Activated CD4-positive, alpha-beta memory T cell treated with anti-CD3 and anti-CD28 coated beads, Interleukin-2, amount 10 ng/mL, durations not matched to agents 7 days and 5 days (primary cell): Measurements from ENCODE around the gene ATP5MC3. TPM values are rescaled to one million over a fixed set of nuclear protein-coding genes. Genes with fewer than 3 reads are reported as not detected.
"Not testable (repeated sequence)": the region's sequence is repeated elsewhere in the genome, so short reads cannot be mapped to it uniquely, and the experiment has no call there.

ENCODE experiments used
- CTCF ChIA-PET: fragments of 350-600 bp; sonication (Branson Sonifier 250); formaldehyde crosslinking; loops from one replicate; lab custom pipeline; 2021; ENCODE audit warnings: antibody characterized with exemption, inconsistent platforms; lab: Charles Lee
- POLR2A ChIA-PET: fragments of 350-600 bp; sonication (Branson Sonifier 250); formaldehyde crosslinking; loops from one replicate; lab custom pipeline; 2021; ENCODE audit warnings: antibody characterized with exemption; lab: Charles Lee
- DNase-seq: peaks from one replicate; pipeline ENCODE4 v3.0.0-alpha.2; 2020
- H3K27ac Mint-ChIP-seq: one replicate; pipeline ENCODE4 v1.8.0; 2021; ENCODE audit warnings: mild to moderate bottlenecking, mixed read lengths
- H3K27me3 Mint-ChIP-seq: one replicate; pipeline ENCODE4 v1.8.0; 2021; ENCODE audit warnings: mixed read lengths
- H3K36me3 Mint-ChIP-seq: one replicate; pipeline ENCODE4 v1.8.0; 2021; ENCODE audit warnings: low read depth, mixed read lengths
- H3K4me1 Mint-ChIP-seq: one replicate; pipeline ENCODE4 v1.8.0; 2021; ENCODE audit warnings: mixed read lengths
- H3K4me3 Mint-ChIP-seq: one replicate; pipeline ENCODE4 v1.8.0; 2021; ENCODE audit warnings: mild to moderate bottlenecking, mixed read lengths
- H3K9me3 Mint-ChIP-seq: one replicate; pipeline ENCODE4 v1.8.0; 2021; ENCODE audit warnings: mixed read lengths
- total RNA-seq, 2 experiments: library from RNA; stranded (reverse); gene quantifications; one replicate each; pipeline ENCODE4 v1.2.3, GENCODE V29; 2021

The ATP5MC3 gene
- 100 to 1,000 TPM; 200 to 210 TPM for total RNA-seq

DNA sequence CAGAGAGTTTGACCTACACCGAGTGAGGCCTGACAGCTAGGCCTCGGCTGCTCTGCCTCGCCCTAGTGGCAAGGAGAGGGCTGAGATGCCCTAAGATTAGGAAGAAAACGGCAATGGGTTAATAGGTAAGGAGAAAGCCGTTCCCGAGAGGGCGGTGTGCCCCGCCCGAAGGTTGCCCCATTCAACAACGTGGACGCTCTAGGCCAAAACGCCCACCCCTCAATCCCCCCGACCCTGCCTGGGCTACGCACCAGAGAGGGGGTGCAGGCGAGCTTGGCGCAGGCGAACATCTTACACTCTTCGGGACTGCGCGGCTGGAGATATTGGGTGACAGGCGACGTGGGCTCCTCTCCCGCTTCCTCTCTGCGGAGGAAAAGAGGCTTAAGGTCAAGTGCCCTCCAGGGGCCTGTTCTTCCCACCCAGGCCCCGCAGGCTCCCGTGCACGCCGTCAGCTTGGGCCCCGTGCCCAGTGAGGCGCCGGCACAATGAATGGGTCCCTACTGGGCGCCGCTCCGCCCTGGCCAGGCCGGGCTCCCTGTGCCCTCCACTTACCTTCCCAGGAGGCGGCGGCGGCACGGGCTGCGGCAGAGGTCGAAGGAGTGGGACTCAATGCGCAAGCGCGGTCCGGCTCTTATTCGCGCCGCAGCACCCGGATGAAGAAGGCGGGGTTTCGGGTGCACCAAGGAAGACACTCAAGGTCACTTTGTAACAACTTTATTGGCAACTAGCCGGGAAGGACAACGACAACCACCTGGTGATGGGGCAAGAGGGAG, at the start of gene ATP5MC3:
ATP5MC3 (minus strand) TSS at position 607 of the 773 bp plus-strand sequence; CDS start at position 290, 317 bp downstream.
- Mint-ChIP-seq H3K4me1 (peaks cover 38% of the 10 kb centered on the region), H3K4me3 (peak within 1 kb of the TSS; percentile 91), H3K36me3 (peaks cover 42% of the 10 kb centered on the region), H3K27me3 (no peaks in the 10 kb centered on the region), H3K9me3 (no peaks in the 10 kb centered on the region), H3K27ac (peak within 1 kb of the TSS; percentile 95)
- ChIA-PET CTCF (interaction anchor here (0.8 to 3.2 kb wide), 4 partner anchors 11 to 70 kb away, joined by 3 to 16 read pairs (median 4); partner anchors contain the start of gene ATF2), POLR2A (interaction anchor here (1.4 to 6.8 kb wide), 4 partner anchors 10 to 23 kb away, joined by 4 to 73 read pairs (median 10); partner anchors contain the start of gene ATF2)
- DNase-seq, result peak; percentile 94

DNA sequence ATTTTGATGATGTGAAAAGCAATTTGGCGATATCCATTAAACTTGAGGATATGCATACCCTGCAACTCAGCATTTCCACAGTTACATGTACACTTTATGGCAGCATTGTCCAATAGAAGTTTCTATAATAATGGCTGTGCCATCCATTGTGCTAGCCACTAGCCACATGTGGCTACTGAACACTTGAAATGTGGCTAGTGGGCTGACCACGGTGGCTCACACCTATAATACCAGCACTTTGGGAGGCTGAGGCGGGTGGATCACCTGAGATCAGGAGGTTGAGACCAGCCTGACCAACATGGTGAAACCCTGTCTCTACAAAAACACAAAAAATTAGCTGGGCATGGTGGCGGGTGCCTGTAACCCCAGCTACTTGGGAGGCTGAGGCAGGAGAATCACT, 47.1 kb upstream of the ATP5MC3 start:
- CTCF ChIA-PET, POLR2A ChIA-PET: not testable (repeated sequence)

GRCh38 chr2:175228179-175228578, 46.7 kb upstream of the ATP5MC3 start:
- CTCF ChIA-PET, result no interaction called here
- Mint-ChIP-seq H3K4me1 (peaks cover 17% of the 10 kb centered on the region), H3K27me3 (peaks cover 13% of the 10 kb centered on the region), H3K4me3 (no peak overlapping the region), H3K36me3 (no peaks in the 10 kb centered on the region), H3K9me3 (no peaks in the 10 kb centered on the region), H3K27ac (no peak overlapping the region)
- no peak for DNase-seq
- POLR2A ChIA-PET, result no interaction called here

More for the DNA sequence above, 47.1 kb upstream of the ATP5MC3 start:
- H3K4me1 Mint-ChIP-seq, result peaks cover 17% of the 10 kb centered on the region
- DNase-seq, H3K36me3 Mint-ChIP-seq, H3K27ac Mint-ChIP-seq, H3K9me3 Mint-ChIP-seq, H3K27me3 Mint-ChIP-seq, H3K4me3 Mint-ChIP-seq: not testable (repeated sequence)

DNA sequence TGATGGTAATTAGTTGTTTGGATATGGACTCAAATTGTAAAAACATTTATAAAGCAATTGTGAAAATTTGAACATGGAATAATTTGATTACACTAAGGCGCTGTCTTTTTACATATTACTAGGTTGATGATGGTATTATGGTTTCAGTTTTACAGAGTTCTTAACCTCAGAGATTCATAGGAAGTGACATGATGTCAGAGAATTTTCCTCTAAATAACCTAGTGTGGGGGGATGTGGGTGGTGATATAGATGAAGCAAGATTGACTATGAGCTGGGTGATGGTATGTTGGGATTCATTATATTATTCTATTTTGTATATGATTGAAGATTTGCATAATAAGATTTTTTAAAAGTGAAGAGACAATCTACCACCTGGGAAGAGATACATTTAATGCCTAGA, 45.9 kb upstream of the ATP5MC3 start:
- H3K4me1 Mint-ChIP-seq, result peaks cover 17% of the 10 kb centered on the region
- peaks cover 18% of the 10 kb centered on the region for H3K27me3 Mint-ChIP-seq
- H3K27ac Mint-ChIP-seq, result no peak overlapping the region
- no peak for DNase-seq
- H3K36me3 Mint-ChIP-seq, result no peaks in the 10 kb centered on the region
- ChIA-PET POLR2A (no interaction called here), CTCF (no interaction called here)
- H3K9me3 Mint-ChIP-seq, result no peaks in the 10 kb centered on the region
- no peak overlapping the region for H3K4me3 Mint-ChIP-seq

GRCh38 chr2:175220075-175220474, 38.6 kb upstream of the ATP5MC3 start:
- ChIA-PET CTCF (interaction anchor here (1.4 kb wide), 1 partner anchor 17 kb away, joined by 3 read pairs; no protein-coding TSS in a partner anchor), POLR2A (no interaction called here)
- Mint-ChIP-seq H3K36me3 (no peaks in the 10 kb centered on the region), H3K9me3 (no peaks in the 10 kb centered on the region), H3K4me1 (no peaks in the 10 kb centered on the region), H3K4me3 (no peak overlapping the region), H3K27me3 (peaks cover 40% of the 10 kb centered on the region), H3K27ac (no peak overlapping the region)
- no peak for DNase-seq

DNA sequence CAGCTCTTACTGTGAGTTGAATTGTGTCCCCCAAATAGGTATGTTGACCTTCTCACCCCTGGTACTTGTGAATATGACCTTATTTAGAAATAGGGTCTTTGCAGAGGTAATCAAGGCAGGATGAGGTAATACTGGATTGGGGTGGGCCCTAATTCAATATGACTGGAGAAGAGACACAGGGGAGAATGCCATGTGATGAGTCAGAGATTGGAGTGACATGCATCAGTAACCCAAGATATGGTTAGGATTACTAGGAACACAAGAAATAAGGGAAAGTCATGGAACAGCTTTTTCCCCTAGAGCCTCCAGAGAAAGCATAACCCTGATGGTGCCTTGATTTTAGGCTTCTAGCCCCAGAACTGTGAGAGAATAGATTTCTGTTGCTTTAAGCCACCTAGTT, 37.0 kb upstream of the ATP5MC3 start:
- Mint-ChIP-seq H3K4me1 (no peaks in the 10 kb centered on the region), H3K4me3 (no peak overlapping the region), H3K27me3 (peaks cover 43% of the 10 kb centered on the region), H3K9me3 (no peaks in the 10 kb centered on the region), H3K36me3 (no peaks in the 10 kb centered on the region), H3K27ac (no peak overlapping the region)
- no peak for DNase-seq
- ChIA-PET POLR2A (no interaction called here), CTCF (interaction anchor here (0.8 kb wide), 1 partner anchor 42 kb away, joined by 4 read pairs; no protein-coding TSS in a partner anchor)

DNA sequence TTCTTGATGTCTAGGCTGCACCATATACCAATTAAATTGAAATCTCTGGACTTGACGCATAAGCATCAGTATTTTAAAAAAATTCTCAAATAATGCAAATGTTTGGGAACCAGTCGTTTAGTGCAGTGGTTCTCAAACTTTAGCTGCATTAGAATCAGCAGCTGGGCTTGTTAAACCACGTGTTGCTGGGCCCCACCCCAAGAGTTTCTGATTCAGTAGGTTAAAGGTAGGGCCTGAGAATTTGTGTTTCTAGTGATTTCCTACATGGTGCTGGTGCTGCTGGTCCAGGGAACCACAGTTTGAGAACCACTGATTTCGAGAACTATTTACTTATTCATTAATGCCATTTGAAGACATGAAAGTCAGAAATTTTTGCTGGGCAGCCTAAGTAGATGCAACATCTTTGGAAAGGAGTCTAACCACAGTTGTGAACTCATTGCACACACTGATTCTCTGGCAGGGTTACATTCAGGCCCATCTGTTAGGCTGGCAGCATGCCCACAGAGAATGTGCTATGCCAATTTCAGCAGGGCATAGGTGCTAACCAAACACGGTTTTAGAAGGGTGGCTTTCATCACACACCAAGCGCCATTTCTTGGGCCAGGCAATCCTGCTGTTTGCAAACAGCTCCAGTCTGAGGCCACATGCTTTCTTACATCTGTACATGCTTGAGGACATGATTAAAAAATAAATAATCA, 26.4 kb upstream of the ATP5MC3 start:
- Mint-ChIP-seq H3K4me3 (no peak overlapping the region), H3K4me1 (no peaks in the 10 kb centered on the region), H3K27ac (no peak overlapping the region), H3K36me3 (no peaks in the 10 kb centered on the region), H3K27me3 (peaks cover 8% of the 10 kb centered on the region), H3K9me3 (no peaks in the 10 kb centered on the region)
- ChIA-PET CTCF (interaction anchor here (0.7 to 1.3 kb wide), 3 partner anchors 73 to 508 kb away, joined by 3 to 4 read pairs (median 4); no protein-coding TSS in a partner anchor), POLR2A (no interaction called here)
- no peak for DNase-seq

GRCh38 chr2:175206866-175207265, 25.4 kb upstream of the ATP5MC3 start:
- H3K27me3 Mint-ChIP-seq, result peaks cover 13% of the 10 kb centered on the region
- CTCF ChIA-PET, result interaction anchor here (0.8 to 1.2 kb wide), 2 partner anchors 74 to 77 kb away, joined by 3 to 4 read pairs; no protein-coding TSS in a partner anchor
- H3K4me3 Mint-ChIP-seq, result no peak overlapping the region
- no peaks in the 10 kb centered on the region for H3K36me3 Mint-ChIP-seq
- DNase-seq, result no peak
- no peak overlapping the region for H3K27ac Mint-ChIP-seq
- H3K4me1 Mint-ChIP-seq, result no peaks in the 10 kb centered on the region
- POLR2A ChIA-PET, result no interaction called here
- H3K9me3 Mint-ChIP-seq, result no peaks in the 10 kb centered on the region

GRCh38 chr2:175205523-175205922, 24.0 kb upstream of the ATP5MC3 start:
- Mint-ChIP-seq H3K27me3 (peaks cover 14% of the 10 kb centered on the region), H3K4me1 (no peaks in the 10 kb centered on the region), H3K4me3 (no peak overlapping the region), H3K36me3 (no peaks in the 10 kb centered on the region), H3K9me3 (no peaks in the 10 kb centered on the region), H3K27ac (no peak overlapping the region)
- CTCF ChIA-PET, result interaction anchor here (2.4 to 3.0 kb wide), 2 partner anchors 46 to 77 kb away, joined by 18 to 19 read pairs; no protein-coding TSS in a partner anchor
- POLR2A ChIA-PET, result no interaction called here
- DNase-seq, result no peak

DNA sequence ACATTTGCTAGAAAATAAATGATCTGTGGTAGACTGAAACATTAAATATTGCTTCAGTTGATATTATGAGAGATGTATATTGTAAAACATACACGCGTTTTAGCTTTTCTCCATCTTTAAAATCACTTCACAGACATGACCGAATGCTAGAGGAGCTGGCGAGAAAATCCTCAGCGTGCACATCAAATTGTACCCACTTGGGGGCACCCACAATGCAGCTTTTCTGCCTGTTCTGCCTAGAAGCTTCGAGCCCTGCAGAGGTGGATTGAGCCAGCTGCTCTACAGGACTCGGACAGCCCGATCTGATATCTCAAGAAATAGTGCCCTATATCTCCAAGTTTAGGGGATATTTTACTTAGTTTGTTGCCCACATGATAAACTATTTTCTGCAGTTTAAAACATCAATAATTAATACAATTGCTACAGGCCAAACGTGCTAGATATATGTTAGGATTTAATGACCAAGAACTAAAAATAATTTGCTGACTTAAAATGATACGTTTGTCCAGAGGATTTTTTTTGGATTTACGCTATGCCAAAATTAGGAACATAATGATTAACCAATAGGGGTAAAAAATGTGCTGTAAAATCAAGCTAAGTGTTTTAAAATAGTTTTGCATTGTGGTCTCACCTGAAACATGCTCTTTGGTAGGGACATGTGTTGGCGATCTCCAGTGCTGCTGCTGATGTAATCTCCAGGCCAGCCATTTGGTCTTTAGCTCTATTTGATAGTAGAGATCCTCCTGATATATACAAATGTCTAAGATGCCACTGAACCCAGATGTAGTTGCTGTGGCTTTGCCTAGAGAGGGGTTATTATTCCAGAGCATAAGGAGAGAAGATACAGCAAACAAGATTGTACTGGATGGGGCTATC, 22.3 kb upstream of the ATP5MC3 start:
- CTCF ChIA-PET, result interaction anchor here (0.6 to 3.0 kb wide), 16 partner anchors 9 to 893 kb away, joined by 3 to 19 read pairs (median 5); no protein-coding TSS in a partner anchor
- POLR2A ChIA-PET, result no interaction called here
- Mint-ChIP-seq H3K27me3 (peaks cover 20% of the 10 kb centered on the region), H3K9me3 (no peaks in the 10 kb centered on the region), H3K36me3 (no peaks in the 10 kb centered on the region), H3K27ac (no peak overlapping the region), H3K4me1 (no peaks in the 10 kb centered on the region), H3K4me3 (no peak overlapping the region)
- DNase-seq, result peak; percentile 57

DNA sequence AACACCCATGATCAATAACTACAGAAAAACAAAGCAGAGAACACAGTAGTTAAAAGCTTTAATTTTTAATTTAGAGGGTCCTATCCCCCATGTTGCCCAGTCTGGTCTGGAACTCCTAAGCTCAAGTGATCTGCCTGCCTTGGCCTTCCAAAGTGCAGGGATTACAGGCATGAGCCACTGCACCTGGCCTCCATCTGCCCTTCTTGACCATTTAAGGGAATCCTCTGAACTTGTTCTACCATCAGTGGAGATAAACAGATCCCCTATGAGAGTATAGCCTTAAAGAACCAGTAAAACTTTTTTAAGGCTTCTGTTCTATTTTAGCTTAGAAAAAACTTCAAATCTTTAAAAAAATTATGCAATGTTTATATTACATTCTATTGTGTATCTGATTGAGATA, 13.5 kb upstream of the ATP5MC3 start:
- ChIA-PET CTCF (interaction anchor here (1.2 kb wide), 1 partner anchor 9 kb away, joined by 5 read pairs; no protein-coding TSS in a partner anchor), POLR2A (no interaction called here)
- no peak for DNase-seq
- Mint-ChIP-seq H3K4me1 (peaks cover 3% of the 10 kb centered on the region), H3K9me3 (no peaks in the 10 kb centered on the region), H3K36me3 (peaks cover 4% of the 10 kb centered on the region), H3K27ac (no peak overlapping the region), H3K4me3 (no peak overlapping the region), H3K27me3 (peaks cover 37% of the 10 kb centered on the region)

- H3K4me1 Mint-ChIP-seq, result peaks cover 3% of the 10 kb centered on the region
- H3K36me3 Mint-ChIP-seq, result peaks cover 4% of the 10 kb centered on the region
- DNase-seq, result no peak
- H3K27me3 Mint-ChIP-seq, result peaks cover 22% of the 10 kb centered on the region
- ChIA-PET CTCF (no interaction called here), POLR2A (no interaction called here)
- no peaks in the 10 kb centered on the region for H3K9me3 Mint-ChIP-seq
- H3K27ac Mint-ChIP-seq, result no peak overlapping the region
- H3K4me3 Mint-ChIP-seq, result no peak overlapping the region
These were observed 7.3 kb upstream of the ATP5MC3 start for GRCh38 chr2:175188761-175189160.
